Aorta (tissue), 5 donors: ENCODE data around the gene CCNJL. TPM values are rescaled to one million over a fixed set of nuclear protein-coding genes. Genes with fewer than 3 reads are reported as not detected.

Experiments used
- ATAC-seq: fragments of 200-7000 bp; cut with Tn5 transposase; one replicate; pipeline ENCODE4 v1.9.1; 2022; ENCODE audit warnings: moderate library complexity; ENCODE audit not compliant: low FRiP score
- DNase-seq, 2 donors: peaks; one replicate each; pipeline ENCODE4 v3.0.0-alpha.2; 2020
- H3K27ac ChIP-seq, 2 donors: one replicate each; pipeline ENCODE4 v1.5.1; 2013; ENCODE audit warnings: low read length in 2 of 2, mild to moderate bottlenecking in 2 of 2, moderate library complexity in 2 of 2, control low read depth in 1 of 2, inconsistent platforms in 1 of 2, low read depth in 1 of 2
- H3K27me3 ChIP-seq, 2 donors: one replicate each; pipeline ENCODE4 v1.6.1; 2013; ENCODE audit warnings: control low read depth in 1 of 2, low read length in 1 of 2, mild to moderate bottlenecking in 1 of 2, moderate library complexity in 1 of 2; ENCODE audit not compliant: insufficient read depth in 2 of 2, control insufficient read depth in 1 of 2
- H3K36me3 ChIP-seq, 2 donors: one replicate each; pipeline ENCODE4 v1.6.1; 2013; ENCODE audit warnings: control low read depth in 1 of 2, low read length in 1 of 2, mild to moderate bottlenecking in 1 of 2; ENCODE audit not compliant: insufficient read depth in 2 of 2, control insufficient read depth in 1 of 2
- H3K4me1 ChIP-seq, 2 donors: one replicate each; pipeline ENCODE4 v1.6.1; 2013; ENCODE audit warnings: low read length in 2 of 2, control low read depth in 1 of 2, mild to moderate bottlenecking in 1 of 2, moderate library complexity in 1 of 2; ENCODE audit not compliant: insufficient read depth in 2 of 2, control insufficient read depth in 1 of 2
- H3K4me3 ChIP-seq, 2 donors: one replicate each; pipeline ENCODE4 v1.5.1; 2013; ENCODE audit warnings: low read length in 2 of 2, control low read depth in 1 of 2, mild to moderate bottlenecking in 1 of 2
- H3K9me3 ChIP-seq: one replicate; pipeline ENCODE4 v1.6.1; 2013; ENCODE audit warnings: mild to moderate bottlenecking, low read length; ENCODE audit not compliant: control insufficient read depth
- WGBS, 2 donors: extraction: QIAGEN DNeasy Blood & Tissue Kit; methylation state at CpG; one replicate each; pipeline ENCODE4 v1.1.7; 2013; 5-methylcytosine and 5-hydroxymethylcytosine counted together
- intact Hi-C, 2 donors: fragments of 100-400 bp; cut with DNase I; formaldehyde crosslinking; loops; one replicate each; pipeline versions ENCODE4 v1.14.2 to v1.15.0; 2022
- polyA plus RNA-seq, 2 donors: library from polyadenylated mRNA; stranded (reverse); fragments of 200-250 nt; gene quantifications; one replicate each; pipeline ENCODE4 v1.2.3, GENCODE V29; 2013
- total RNA-seq, 2 donors: library from RNA; stranded (reverse); fragmentation: NEBNext Ultra II Directional; extraction: Animal tissue kit (Norgen Biotek cat#: 25700); gene quantifications; one replicate each; pipeline ENCODE4 v1.2.1, GENCODE V29; 2021
- donor health status: healthy with polysubstance abuse.
- donor health status: Bipolar disorder and iron deficiency.
- donor health status: DM: no; HTN: no; CAD: no.
- donor health status: DM: no; HTN: no; CAD: no.
- donor health status: DM: yes; HTN: yes; CAD: no.

The CCNJL gene
- total and polyA plus RNA-seq, 4 donors, result 0.18 to 3.5 (median 2.6) TPM; not detected in 1

DNA sequence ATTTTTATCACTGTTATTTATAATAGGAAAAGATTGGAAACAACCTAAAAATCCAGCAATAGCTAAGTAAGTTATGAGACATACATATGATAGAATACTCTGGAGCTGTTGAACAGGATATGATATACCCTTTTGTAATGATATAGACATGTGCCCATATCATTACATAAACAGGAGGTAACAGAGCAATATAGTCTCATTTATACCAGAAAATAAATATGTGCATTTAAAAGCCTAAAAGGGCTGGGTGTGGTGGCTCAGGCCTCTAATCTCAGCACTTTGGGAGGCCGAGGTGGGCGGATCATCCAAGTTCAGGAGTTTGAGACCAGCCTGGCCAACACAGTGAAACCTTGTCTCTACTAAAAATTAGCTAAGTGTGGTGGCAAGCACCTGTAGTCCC, 85.4 kb downstream of the CCNJL start:
- Histone ChIP-seq H3K27ac (no peak overlapping the region), H3K4me3 (no peak overlapping the region), H3K9me3 (no peaks in the 10 kb centered on the region), H3K36me3 (no peaks in the 10 kb centered on the region), H3K4me1 (no peaks in the 10 kb centered on the region), H3K27me3 (no peaks in the 10 kb centered on the region)
- intact Hi-C loops, result no loop called here
- DNase-seq, result no peak
- no peak for ATAC-seq
- 95 to 100% methylated on average over 2 of the region's 2 CpGs for WGBS, 2 donors

DNA sequence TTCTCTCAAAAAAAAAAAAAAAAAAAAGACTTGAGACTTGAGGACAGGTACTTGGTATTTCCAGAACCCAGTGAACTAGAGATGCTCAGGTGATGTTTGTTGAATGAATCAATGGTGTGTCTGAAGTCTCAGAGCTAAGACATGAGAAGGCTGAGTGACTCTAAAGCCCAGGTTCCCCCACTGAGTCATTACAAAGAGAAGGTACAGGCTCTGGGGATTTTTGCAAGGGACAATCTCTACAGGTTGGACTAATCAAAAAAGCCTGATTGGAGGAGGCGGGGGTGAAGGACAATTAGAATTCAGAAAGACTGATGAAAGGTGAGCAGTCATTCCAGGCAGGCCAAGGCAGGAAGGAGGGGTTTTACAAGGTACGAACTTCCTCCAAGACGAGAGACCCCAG, 91.3 kb downstream of the CCNJL start:
- Histone ChIP-seq H3K36me3 (no peaks in the 10 kb centered on the region), H3K4me3 (no peak overlapping the region), H3K9me3 (no peaks in the 10 kb centered on the region), H3K27ac (no peak overlapping the region), H3K4me1 (no peaks in the 10 kb centered on the region), H3K27me3 (no peaks in the 10 kb centered on the region)
- DNase-seq (no peak), ATAC-seq (no peak)
- 92 to 93% methylated on average over 3 of the region's 3 CpGs for WGBS, 2 donors
- intact Hi-C loops, result no loop called here

DNA sequence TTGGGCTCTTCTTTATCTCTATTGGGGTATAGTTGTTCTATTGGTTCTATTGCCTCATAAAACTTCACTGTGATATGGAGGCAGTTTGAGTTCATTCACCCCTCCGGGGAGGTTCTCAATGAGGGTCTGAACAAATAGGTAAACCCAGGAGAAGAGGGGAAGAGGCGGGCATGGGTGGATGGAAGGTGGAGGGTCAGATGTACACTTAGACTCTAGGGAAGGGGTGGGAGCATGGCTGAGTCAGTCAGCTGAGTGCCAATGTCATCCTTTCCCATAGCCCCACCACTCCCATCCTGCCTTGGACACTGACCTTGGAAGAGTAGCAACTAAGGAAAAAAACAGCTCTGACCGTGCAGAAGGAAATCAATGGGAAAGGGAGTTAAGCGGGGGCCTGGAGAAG, 93.0 kb downstream of the CCNJL start:
- Histone ChIP-seq H3K27ac (no peak overlapping the region), H3K4me3 (no peak overlapping the region), H3K4me1 (no peaks in the 10 kb centered on the region), H3K36me3 (no peaks in the 10 kb centered on the region), H3K27me3 (no peaks in the 10 kb centered on the region), H3K9me3 (no peaks in the 10 kb centered on the region)
- 72 to 86% methylated on average over 4 of the region's 4 CpGs for WGBS, 2 donors
- DNase-seq (no peak), ATAC-seq (no peak)
- intact Hi-C loops, result no loop called here

DNA sequence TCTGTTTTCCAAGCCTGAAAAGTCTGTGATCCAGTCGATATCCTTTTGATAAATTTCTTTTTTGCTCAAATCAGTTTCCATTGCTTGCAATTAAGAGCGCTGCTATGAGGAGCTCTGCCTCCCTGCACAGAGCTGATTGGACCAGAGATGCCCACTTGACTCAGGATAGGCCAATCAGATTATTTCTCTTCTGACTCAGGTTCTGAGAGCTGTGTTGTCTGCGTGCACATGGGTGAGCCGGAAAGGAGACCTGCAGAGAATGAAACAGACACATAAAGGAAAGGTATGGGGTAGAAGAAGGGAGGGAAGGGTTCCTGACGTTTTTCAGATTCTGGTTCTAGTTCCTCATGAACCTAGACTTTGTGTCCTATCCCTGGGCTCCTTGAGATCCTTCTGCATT, 98.8 kb downstream of the CCNJL start:
- DNase-seq (no peak), ATAC-seq (no peak)
- H3K27me3 ChIP-seq, result no peaks in the 10 kb centered on the region
- H3K4me3 ChIP-seq, result no peak overlapping the region
- no peak overlapping the region for H3K27ac ChIP-seq
- intact Hi-C loops, result no loop called here
- no peaks in the 10 kb centered on the region for H3K9me3 ChIP-seq
- WGBS, 2 donors, result 74 to 76% methylated on average over 5 of the region's 5 CpGs
- H3K36me3 ChIP-seq, result no peaks in the 10 kb centered on the region
- H3K4me1 ChIP-seq, result no peaks in the 10 kb centered on the region

DNA sequence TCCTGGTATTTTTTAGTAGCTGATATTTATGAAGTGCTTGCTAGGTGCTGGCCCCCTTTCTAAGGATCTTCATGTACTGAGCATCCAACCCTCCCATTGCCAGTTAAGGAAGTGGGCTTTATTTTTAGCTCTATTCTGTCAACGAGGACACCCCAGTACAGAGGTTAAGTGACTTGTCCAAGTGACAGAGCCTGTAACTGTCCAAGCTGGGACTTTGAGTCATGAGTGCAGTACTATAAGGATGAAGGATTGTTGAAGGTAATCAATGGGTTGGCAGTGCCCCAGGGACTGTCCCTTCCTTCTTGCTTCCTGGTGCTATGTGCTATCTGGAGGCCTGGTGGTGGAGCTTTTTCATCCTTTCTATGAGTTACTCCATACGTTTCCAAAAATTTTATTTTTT, 101.0 kb downstream of the CCNJL start:
- Histone ChIP-seq H3K4me3 (no peak overlapping the region), H3K36me3 (no peaks in the 10 kb centered on the region), H3K27me3 (no peaks in the 10 kb centered on the region), H3K4me1 (no peaks in the 10 kb centered on the region), H3K9me3 (no peaks in the 10 kb centered on the region), H3K27ac (no peak overlapping the region)
- intact Hi-C loops, result no loop called here
- 59 to 62% methylated on average over 2 of the region's 2 CpGs for WGBS, 2 donors
- ATAC-seq, result no peak
- DNase-seq, result no peak

DNA sequence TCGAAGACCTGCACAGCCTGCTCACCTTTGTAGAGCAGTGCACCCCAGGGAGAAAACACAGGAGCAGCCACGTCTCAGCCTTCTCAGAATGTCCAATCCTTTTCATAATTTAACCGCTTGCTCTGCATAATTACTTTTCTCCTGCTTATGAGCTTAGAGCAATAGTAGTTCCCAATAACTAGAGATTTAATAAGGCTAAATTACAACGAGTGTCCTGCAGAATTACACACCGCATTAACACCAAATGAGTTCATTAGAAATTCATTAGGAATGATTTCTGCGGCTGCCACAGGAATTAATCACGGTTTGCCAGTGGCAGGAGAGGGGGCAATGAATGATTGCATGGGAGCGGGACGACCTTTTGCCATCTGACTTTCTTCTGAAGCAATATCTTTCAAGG, 101.8 kb downstream of the CCNJL start:
- Histone ChIP-seq H3K4me3 (no peak overlapping the region), H3K27me3 (no peaks in the 10 kb centered on the region), H3K4me1 (no peaks in the 10 kb centered on the region), H3K36me3 (no peaks in the 10 kb centered on the region), H3K9me3 (no peaks in the 10 kb centered on the region), H3K27ac (no peak overlapping the region)
- DNase-seq (no peak), ATAC-seq (no peak)
- intact Hi-C loops, result no loop called here
- WGBS, 2 donors, result 80 to 83% methylated on average over 9 of the region's 9 CpGs

DNA sequence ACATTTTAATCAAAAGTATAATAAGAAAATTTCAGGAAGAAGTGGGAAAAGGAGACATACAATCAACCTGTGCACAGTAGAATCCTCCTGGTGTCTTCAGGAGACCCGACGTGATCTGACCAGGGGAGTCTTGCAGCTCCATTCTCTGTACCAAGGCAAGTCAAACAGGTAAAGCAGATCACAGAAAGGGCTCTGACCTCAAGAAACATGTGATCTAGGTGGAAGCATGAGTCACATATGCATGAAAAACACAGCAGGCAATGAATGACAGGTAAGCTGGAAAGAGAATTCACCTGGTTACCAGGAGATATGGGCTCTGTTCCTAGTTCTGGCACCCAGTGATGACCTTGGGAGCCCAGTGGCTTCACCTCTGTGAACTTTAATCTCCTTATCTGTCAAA, 102.4 kb downstream of the CCNJL start:
- Histone ChIP-seq H3K4me1 (no peaks in the 10 kb centered on the region), H3K9me3 (no peaks in the 10 kb centered on the region), H3K27ac (no peak overlapping the region), H3K27me3 (no peaks in the 10 kb centered on the region), H3K36me3 (no peaks in the 10 kb centered on the region), H3K4me3 (no peak overlapping the region)
- WGBS, 2 donors, result 92 to 93% methylated on average over 2 of the region's 2 CpGs
- no peak for ATAC-seq
- DNase-seq, result no peak
- intact Hi-C loops, result no loop called here

DNA sequence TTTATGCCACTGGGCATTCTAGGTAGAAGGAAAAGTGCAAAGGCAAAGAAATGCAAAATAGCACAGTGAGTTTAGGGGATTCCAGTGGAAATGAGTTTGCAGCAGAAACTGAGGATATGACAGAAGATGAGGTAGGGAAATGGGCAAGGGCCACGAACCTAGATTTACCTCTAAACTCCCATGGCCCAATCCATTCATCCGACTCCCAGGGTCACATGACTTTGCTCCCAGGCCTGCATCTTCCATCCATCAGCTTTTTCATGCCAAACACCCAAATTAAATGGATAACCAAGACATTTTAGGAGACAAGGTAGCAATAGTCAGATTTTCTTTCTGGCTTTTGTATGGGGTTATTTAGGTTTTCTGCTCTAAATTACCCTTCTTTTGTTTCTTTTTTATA, 105.3 kb downstream of the CCNJL start:
- DNase-seq (no peak), ATAC-seq (no peak)
- 80 to 82% methylated on average over 2 of the region's 2 CpGs for WGBS, 2 donors
- no peaks in the 10 kb centered on the region for H3K36me3 ChIP-seq
- intact Hi-C loops, result no loop called here
- H3K4me3 ChIP-seq, result no peak overlapping the region
- H3K27ac ChIP-seq, result no peak overlapping the region
- no peaks in the 10 kb centered on the region for H3K4me1 ChIP-seq
- H3K27me3 ChIP-seq, result no peaks in the 10 kb centered on the region
- H3K9me3 ChIP-seq, result no peaks in the 10 kb centered on the region
